SJCRH30 (cell line): ENCODE measurements around the gene LRRC8C. TPM values are rescaled to one million over a fixed set of nuclear protein-coding genes. Genes with fewer than 3 reads are reported as not detected.

Experiments
- DNase-seq, 2 experiments: peaks; one replicate each; pipeline ENCODE4 v3.0.0-alpha.2; 2015 to 2020
- H3K27ac ChIP-seq: fragments of 250-450 bp; sonication (Bioruptor Pico); 2 replicates; pipeline ENCODE4 v1.5.1; 2020; ENCODE audit warnings: mild to moderate bottlenecking, moderate library complexity
- H3K27me3 ChIP-seq: fragments of 250-450 bp; sonication (Bioruptor Pico); 2 replicates; pipeline ENCODE4 v1.5.1; 2020; ENCODE audit warnings: mild to moderate bottlenecking, moderate library complexity
- H3K36me3 ChIP-seq: fragments of 250-450 bp; sonication (Bioruptor Pico); 2 replicates; pipeline ENCODE4 v1.5.1; 2020; ENCODE audit warnings: mild to moderate bottlenecking, moderate library complexity
- H3K4me1 ChIP-seq: fragments of 250-450 bp; sonication (Bioruptor Pico); 2 replicates; pipeline ENCODE4 v1.5.1; 2020; ENCODE audit warnings: mild to moderate bottlenecking, moderate library complexity
- H3K4me3 ChIP-seq: fragments of 250-450 bp; sonication (Bioruptor Pico); 2 replicates; pipeline ENCODE4 v1.5.1; 2020; ENCODE audit warnings: mild to moderate bottlenecking, moderate library complexity
- H3K9me3 ChIP-seq: fragments of 250-450 bp; sonication (Bioruptor Pico); replicated peaks from 2 replicates; pipeline ENCODE4 v1.5.1; 2020; ENCODE audit warnings: mild to moderate bottlenecking, moderate library complexity
- total RNA-seq: library from RNA; depleted of rRNA; stranded (reverse); fragments of >200 nt; shearing (Covaris generic); gene quantifications from 2 replicates; pipeline ENCODE4 v1.2.3, GENCODE V29; 2014

LRRC8C gene
- total RNA-seq, 1 experiment from 2014 or later: 3.6 TPM

DNA sequence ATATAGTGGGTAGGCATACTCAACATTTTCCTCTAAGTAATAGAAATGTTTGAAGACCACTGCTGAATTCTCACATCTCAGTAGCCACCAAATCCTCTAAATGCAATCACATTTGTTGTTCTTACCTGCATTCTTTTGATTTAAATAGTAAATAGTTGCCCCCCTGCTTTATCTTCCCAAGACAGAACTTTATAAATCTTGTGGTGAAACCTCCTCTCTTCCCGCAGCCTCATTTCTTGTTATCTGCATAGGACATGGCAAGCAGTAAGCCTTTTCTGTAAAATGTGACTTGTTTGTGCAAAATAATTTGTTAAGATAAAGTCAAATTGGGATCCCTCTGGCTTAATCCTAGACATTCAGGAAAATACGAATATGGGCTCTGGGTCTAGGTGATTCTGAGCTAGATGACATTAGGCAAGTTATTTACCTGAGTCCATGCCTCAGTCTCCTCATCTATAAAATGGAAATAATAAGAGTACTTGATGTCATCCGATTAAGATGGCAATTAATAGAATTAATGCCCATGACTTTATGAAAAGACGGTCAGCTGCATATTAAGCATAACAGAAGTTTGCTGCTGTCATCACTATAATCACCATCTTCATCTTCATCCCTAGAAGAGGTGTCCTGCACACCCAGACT, 77.7 kb downstream of the LRRC8C start:
- Histone ChIP-seq H3K4me1 (no peaks in the 10 kb centered on the region), H3K9me3 (no peaks in the 10 kb centered on the region), H3K27me3 (no peaks in the 10 kb centered on the region), H3K4me3 (no peak overlapping the region), H3K27ac (no peak overlapping the region), H3K36me3 (no peaks in the 10 kb centered on the region)
- DNase-seq: no peak

DNA sequence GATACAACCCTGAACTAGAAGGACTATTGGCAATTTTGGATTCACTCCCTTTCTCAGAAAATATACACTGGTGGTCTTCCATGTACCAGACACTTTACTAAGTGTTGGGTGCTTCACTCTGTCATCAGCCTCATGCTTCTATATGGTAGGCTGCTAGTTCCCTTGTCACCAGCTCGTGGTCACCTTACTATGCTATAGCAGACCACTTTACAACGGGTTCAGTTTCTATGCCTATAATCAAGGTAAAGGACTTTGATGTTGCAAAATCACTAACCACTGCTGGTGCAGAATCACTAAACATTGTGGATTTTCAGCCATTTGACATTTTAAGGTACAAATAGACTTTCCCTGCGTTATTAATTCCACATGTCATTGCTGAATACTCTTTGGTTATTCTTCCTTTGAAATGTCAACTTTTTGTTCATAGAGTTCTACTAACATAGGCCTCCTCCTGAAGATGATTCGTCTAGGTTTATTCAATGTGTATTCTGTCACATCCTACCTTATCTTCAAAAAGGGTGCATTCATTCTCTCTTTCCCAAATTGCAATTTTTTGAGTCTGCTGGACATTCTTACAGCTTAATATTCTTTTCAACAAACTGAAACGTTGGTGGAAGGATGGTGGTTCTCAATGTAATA, 78.3 kb downstream of the LRRC8C start:
- no peaks in the 10 kb centered on the region for H3K9me3 ChIP-seq

DNA sequence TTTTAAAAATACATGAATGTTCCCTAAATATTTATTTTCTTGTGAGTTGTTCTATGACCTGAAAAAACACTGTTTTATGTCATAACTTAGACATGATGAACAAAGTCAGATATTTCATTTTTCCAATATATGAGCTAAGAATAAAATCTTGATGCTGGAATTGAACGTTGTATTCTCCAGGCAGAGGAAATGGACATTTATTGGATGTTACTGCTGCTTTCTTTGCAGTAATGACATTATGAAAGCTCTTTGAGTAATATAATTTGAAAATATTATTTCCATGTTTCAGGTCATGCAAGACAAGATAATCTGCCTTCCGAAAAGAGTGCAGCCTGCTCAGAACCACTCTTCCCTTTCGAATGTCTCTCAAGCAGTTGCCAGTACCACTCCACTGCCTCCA, 79.5 kb downstream of the LRRC8C start:
- no peak for DNase-seq
- Histone ChIP-seq H3K9me3 (no peaks in the 10 kb centered on the region), H3K27ac (no peak overlapping the region), H3K27me3 (no peaks in the 10 kb centered on the region), H3K36me3 (no peaks in the 10 kb centered on the region), H3K4me3 (no peak overlapping the region), H3K4me1 (no peaks in the 10 kb centered on the region)

More for the DNA sequence above, 78.3 kb downstream of the LRRC8C start:
- no peaks in the 10 kb centered on the region for H3K27me3 ChIP-seq
- H3K36me3 ChIP-seq: no peaks in the 10 kb centered on the region
- no peak overlapping the region for H3K4me3 ChIP-seq
- no peaks in the 10 kb centered on the region for H3K4me1 ChIP-seq
- no peak for DNase-seq
- H3K27ac ChIP-seq: no peak overlapping the region

DNA sequence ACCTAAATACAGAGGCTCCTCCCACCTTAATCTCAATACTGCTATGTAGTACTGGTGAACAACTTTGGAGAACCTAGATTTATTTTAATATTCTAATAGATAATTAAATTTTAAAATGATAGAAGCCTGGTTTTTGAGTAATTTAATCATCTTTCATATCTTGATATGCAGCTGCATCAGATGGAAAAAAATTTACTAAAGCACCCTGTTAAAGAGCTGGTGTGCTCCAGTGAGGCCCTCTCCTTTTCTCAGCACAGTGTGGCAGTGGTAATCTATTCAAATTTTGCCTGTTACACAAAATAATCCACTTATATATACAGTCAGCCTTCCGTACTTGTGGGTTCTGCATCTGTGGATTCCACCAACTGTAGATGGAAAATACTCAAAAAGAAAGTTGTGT, 82.8 kb downstream of the LRRC8C start:
- H3K36me3 ChIP-seq: no peaks in the 10 kb centered on the region
- H3K9me3 ChIP-seq: no peaks in the 10 kb centered on the region
- no peak overlapping the region for H3K4me3 ChIP-seq
- H3K4me1 ChIP-seq: no peaks in the 10 kb centered on the region
- no peak overlapping the region for H3K27ac ChIP-seq
- DNase-seq: no peak
- no peaks in the 10 kb centered on the region for H3K27me3 ChIP-seq

DNA sequence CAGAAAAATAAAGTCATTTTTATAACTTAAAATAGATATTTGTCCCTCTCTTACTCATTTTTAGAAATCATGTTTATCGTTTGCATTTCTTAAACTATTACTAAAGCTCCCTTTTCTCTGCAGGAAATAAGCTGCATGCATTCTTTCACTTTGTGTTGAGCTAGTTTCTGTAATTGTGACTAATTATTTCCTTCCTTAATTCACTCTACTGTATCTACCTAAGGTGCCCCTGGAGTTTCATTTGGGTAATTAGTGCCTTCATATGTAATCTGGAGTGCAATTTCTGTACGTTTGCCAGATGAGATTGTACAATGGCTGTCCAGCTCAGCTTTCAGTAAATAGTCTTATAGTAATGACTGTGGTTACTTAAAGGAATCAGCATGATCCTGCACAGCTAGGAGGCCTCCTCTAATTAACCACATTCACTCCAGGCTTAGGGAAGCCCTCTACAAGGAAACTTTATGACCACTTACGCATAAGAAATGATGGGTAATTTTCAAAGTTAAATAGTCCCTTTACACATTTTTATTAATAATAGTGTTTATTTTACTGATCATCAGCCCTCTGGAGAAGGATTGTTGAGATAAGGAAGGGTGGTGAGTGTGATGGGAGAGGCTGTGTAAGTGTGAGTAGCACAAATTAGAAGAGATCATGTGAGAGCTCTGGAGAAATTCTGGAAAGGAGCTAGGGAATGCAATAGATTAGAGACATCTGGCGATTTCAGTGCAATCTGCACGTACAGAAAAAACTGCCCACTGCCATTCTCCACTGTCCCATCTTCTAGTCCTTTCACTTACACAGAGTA, 86.8 kb downstream of the LRRC8C start:
- Histone ChIP-seq H3K4me1 (no peaks in the 10 kb centered on the region), H3K4me3 (no peak overlapping the region), H3K27me3 (no peaks in the 10 kb centered on the region), H3K36me3 (no peaks in the 10 kb centered on the region), H3K27ac (no peak overlapping the region), H3K9me3 (no peaks in the 10 kb centered on the region)
- no peak for DNase-seq

DNA sequence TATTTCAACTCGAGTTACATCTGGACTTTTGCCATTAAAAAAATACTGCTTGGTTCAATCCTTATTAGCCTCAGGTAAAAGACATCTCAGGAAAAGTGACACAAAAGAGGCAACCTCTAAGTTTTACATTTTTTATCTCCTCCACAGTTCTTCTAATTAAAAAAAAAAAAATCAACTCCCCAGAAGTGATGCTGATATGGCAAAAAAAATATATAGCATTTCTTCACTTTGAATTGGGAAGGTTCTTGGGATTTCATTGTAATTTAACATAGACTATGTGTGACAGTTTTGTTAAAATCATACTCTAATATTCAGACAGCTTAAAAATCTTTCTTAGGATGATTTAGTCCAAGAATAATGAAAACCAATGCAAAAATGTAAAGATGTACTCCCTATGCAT, 87.9 kb downstream of the LRRC8C start:
- H3K4me1 ChIP-seq: no peaks in the 10 kb centered on the region

DNA sequence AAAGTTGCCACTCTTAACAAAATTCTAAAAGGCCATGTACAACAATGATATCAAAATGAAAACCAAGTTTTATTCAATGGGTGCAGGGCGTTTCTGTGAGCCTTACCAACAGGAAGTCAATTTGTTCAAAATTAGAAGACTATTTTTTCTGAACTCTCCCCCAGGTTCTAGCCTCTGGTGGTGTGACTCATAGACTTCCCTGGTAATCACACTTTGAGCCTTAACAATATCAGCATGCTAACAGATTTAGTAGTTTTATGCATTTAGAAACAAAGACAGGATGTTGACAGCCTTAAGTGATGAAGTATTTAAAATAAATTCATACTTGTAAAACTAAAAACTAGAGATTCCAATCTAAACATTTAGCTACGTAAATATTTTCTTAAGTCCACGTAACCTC, 88.4 kb downstream of the LRRC8C start:
- Histone ChIP-seq H3K27ac (no peak overlapping the region), H3K36me3 (no peaks in the 10 kb centered on the region), H3K4me3 (no peak overlapping the region), H3K4me1 (no peaks in the 10 kb centered on the region), H3K9me3 (no peaks in the 10 kb centered on the region), H3K27me3 (no peaks in the 10 kb centered on the region)
- DNase-seq: no peak

More for the DNA sequence above, 87.9 kb downstream of the LRRC8C start:
- H3K36me3 ChIP-seq: no peaks in the 10 kb centered on the region
- no peak overlapping the region for H3K4me3 ChIP-seq
- no peak overlapping the region for H3K27ac ChIP-seq
- H3K9me3 ChIP-seq: no peaks in the 10 kb centered on the region
- H3K27me3 ChIP-seq: no peaks in the 10 kb centered on the region
- no peak for DNase-seq

DNA sequence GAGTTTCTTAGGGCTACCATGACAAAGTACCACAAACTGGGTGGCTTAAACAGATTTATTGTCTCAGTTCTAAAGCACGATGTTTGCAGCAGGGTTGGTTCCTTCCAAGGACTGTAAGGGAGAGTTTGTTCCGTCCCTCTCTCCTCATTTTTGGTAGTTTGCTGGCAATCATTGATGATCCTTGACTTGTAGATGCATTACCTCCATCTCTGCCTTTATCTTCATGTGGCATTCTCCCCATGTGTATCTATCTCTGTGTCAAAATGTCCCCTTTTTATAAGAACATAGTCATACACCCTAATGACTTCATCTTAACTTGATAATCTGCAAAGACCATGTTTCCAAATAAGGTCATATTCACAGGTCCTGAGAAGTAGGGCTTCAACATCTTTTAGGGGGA, 90.2 kb downstream of the LRRC8C start:
- no peaks in the 10 kb centered on the region for H3K4me1 ChIP-seq
- H3K27ac ChIP-seq: no peak overlapping the region

DNA sequence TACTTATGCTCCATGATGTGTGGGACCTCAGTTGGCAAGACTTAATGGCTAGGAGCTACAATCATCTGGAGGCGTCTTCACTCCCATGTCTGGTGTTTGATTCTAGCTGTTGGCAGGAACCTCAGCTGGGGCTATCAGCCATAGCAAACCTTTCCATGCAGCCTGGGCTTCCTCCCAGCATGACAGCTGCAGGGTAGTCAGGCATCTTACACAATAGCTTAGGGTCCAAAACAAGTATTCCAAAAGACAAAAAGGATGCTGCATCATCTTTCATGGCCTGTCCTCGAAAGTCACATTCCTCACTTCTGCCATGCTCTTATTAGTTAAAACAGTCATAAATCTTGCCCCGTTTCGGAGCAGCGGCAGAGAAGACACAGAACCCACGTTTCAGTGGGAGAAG, 90.9 kb downstream of the LRRC8C start:
- H3K4me3 ChIP-seq: no peak overlapping the region
- H3K36me3 ChIP-seq: no peaks in the 10 kb centered on the region
- no peaks in the 10 kb centered on the region for H3K27me3 ChIP-seq
- no peaks in the 10 kb centered on the region for H3K4me1 ChIP-seq
- H3K27ac ChIP-seq: no peak overlapping the region
- no peak for DNase-seq
- H3K9me3 ChIP-seq: no peaks in the 10 kb centered on the region

More for the DNA sequence above, 90.2 kb downstream of the LRRC8C start:
- Histone ChIP-seq H3K27me3 (no peaks in the 10 kb centered on the region), H3K36me3 (no peaks in the 10 kb centered on the region), H3K4me3 (no peak overlapping the region), H3K9me3 (no peaks in the 10 kb centered on the region)
- DNase-seq: no peak

DNA sequence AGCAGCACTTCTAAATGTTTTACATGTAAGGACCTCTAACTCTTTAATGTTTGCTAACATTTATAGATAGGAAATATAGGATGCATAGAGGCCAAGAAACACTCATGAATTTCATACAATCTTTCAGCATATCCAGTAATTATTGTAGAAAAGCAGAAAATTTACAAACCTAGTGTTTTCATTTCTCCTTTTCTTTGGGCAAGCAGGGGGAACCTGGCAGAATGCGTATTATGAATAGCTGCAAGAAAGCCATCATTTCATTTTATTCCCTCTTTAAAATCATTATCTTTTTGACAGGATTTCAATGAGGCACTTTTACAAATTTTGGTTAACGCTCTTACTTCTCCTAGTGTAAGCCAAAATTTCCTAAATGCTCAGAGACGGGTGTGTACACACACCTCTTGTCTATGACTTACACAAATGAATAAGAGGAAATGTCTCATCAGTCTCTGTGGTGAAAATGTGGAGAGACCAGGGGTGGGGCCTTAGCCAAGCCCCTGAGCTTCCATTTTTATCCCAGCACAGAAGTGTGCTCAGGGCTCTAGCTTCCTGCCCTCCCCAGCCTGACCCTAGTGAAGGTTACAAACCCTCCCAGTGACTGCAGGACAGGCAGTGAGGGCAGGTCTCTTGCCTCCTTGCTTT, 91.6 kb downstream of the LRRC8C start:
- Histone ChIP-seq H3K36me3 (no peaks in the 10 kb centered on the region), H3K27me3 (no peaks in the 10 kb centered on the region), H3K4me3 (no peak overlapping the region), H3K9me3 (no peaks in the 10 kb centered on the region), H3K4me1 (no peaks in the 10 kb centered on the region), H3K27ac (no peak overlapping the region)
- DNase-seq: no peak

DNA sequence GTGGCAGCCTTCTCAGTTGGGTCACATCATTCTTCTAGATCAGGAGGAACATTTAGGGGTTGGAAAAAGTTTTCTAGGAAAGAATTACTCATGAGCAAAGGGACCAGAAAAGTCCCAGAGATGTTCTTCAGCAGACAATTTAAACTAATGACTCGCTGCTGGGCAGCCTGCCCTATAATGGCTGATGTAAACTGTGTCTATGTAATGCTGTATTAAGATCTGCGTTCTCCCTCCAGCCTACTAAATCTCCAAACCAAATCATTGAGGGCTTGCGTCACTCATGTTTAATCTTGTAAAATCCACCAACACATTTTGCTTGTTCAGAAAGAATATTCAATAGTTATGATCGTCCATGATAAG, 92.1 kb downstream of the LRRC8C start:
- no peak for DNase-seq
- Histone ChIP-seq H3K27ac (no peak overlapping the region), H3K4me3 (no peak overlapping the region)

DNA sequence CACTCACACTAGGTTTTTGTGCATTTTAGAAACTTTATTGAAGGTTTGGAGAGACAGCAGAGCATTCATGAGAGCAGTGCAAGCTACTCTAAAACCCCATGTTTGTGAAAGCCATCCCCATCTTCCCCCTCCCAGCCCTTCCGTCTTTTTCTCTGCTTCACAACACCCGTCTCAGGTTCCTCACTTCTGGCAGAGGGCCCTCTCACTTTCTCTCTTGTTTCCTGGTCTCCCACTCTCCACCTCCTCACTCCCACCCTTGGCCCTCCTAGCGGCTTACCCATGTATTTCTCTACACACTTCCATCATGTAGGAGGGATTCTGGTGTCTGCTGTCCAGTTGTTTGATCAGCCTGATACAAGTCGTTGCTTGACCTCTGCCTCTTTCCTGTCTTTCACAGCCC, 92.7 kb downstream of the LRRC8C start:
- H3K27me3 ChIP-seq: no peaks in the 10 kb centered on the region
- no peaks in the 10 kb centered on the region for H3K9me3 ChIP-seq
- no peaks in the 10 kb centered on the region for H3K4me1 ChIP-seq
- no peaks in the 10 kb centered on the region for H3K36me3 ChIP-seq
- H3K4me3 ChIP-seq: no peak overlapping the region
- no peak overlapping the region for H3K27ac ChIP-seq
- no peak for DNase-seq

More for the DNA sequence above, 92.1 kb downstream of the LRRC8C start:
- no peaks in the 10 kb centered on the region for H3K4me1 ChIP-seq
- no peaks in the 10 kb centered on the region for H3K27me3 ChIP-seq
- no peaks in the 10 kb centered on the region for H3K9me3 ChIP-seq
- H3K36me3 ChIP-seq: no peaks in the 10 kb centered on the region

DNA sequence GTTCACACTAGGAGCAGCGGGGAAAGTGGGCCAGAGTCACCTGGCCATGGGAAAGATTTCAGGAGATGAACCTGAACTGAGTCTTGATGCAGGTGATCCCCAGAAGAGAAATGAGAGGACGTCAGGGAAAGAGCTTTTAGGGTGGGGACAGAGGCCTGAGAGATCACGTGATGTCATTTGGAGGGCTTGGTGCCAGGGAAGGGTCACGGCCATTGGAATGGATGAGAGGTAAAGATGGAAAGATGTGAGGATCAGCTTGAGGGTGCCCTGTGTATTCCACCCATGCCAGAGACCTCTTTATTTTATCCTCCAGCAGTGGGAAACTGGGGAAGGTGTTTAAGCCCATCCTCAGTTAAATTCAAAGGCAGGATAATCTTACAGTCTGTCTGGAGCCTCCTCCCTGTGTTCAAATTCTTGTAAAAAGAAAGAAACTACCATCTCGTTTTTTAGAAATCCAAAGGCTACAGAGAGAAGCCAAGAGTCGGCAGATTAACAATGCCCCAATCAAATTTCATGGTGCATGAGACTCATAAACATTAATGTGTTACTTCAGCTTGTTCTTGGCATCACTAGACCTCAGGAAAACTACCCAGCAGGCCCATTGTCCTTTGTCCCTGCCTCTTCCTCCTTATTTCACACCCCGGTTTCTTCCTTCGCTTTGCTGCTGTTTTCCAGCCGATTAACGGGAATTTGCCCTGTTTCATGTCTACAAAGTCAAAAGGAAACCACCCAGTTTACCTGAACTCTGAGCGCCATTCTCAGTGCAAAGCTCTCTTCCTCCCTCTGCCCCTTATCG, 94.8 kb downstream of the LRRC8C start:
- no peaks in the 10 kb centered on the region for H3K36me3 ChIP-seq
- DNase-seq: no peak
- no peak overlapping the region for H3K27ac ChIP-seq
- H3K27me3 ChIP-seq: no peaks in the 10 kb centered on the region
- H3K4me1 ChIP-seq: no peaks in the 10 kb centered on the region
- H3K4me3 ChIP-seq: no peak overlapping the region
- no peaks in the 10 kb centered on the region for H3K9me3 ChIP-seq

DNA sequence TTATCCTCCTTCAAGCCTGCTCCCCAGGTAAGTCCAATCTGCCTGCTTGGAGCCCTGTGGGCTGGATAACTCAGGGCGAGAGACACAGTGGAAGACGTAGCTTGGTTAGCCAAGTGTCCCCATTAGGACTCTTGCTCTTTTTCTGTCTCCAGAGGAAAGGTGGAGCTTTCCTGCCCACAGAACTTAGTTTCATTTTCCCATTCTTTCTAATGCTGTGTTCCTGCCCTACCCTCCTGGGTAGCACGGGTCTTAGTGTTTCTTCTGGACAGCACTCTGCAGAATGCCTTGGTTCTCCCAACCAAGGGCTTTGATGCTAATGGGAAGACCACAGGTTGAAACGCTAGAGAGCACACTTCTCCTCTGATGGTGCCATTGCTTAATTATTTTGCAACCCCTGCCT, 95.5 kb downstream of the LRRC8C start:
- no peak for DNase-seq
- H3K27ac ChIP-seq: no peak overlapping the region
- no peaks in the 10 kb centered on the region for H3K9me3 ChIP-seq
- H3K4me1 ChIP-seq: no peaks in the 10 kb centered on the region
- H3K36me3 ChIP-seq: no peaks in the 10 kb centered on the region
- H3K4me3 ChIP-seq: no peak overlapping the region
- H3K27me3 ChIP-seq: no peaks in the 10 kb centered on the region
